ENCODE data around the gene GSE1. TPM values are rescaled to one million over a fixed set of nuclear protein-coding genes. Genes with fewer than 3 reads are reported as not detected.

GSE1 gene
- total RNA-seq, 2 experiments from 2014 or later: 18.4 to 19.8 TPM

GRCh38 chr16:85695196-85696128, 82.3 kb downstream of the GSE1 start:
- POLR2A ChIA-PET: no interaction called here
- Mint-ChIP-seq H3K27me3 (peaks cover 7% of the 10 kb centered on the region), H3K27ac (no peak overlapping the region), H3K36me3 (ENCODE audit: low read depth) (no peaks in the 10 kb centered on the region), H3K4me1 (no peaks in the 10 kb centered on the region), H3K4me3 (no peak overlapping the region), H3K9me3 (no peaks in the 10 kb centered on the region)
- CTCF ChIA-PET: no interaction called here
- no peak for DNase-seq

GRCh38 chr16:85696781-85697180, 83.7 kb downstream of the GSE1 start:
- Mint-ChIP-seq H3K4me1 (no peaks in the 10 kb centered on the region), H3K9me3 (no peaks in the 10 kb centered on the region), H3K4me3 (no peak overlapping the region), H3K27ac (no peak overlapping the region), H3K27me3 (peaks cover 5% of the 10 kb centered on the region), H3K36me3 (ENCODE audit: low read depth) (no peaks in the 10 kb centered on the region)
- POLR2A ChIA-PET: no interaction called here
- DNase-seq: no peak
- CTCF ChIA-PET: interaction anchor here (0.6 kb wide), 1 partner anchor 23 kb away, joined by 3 read pairs; no protein-coding TSS in a partner anchor

GRCh38 chr16:85697431-85697830, 84.3 kb downstream of the GSE1 start:
- ChIA-PET CTCF (no interaction called here), POLR2A (no interaction called here)
- Mint-ChIP-seq H3K4me3 (no peak overlapping the region), H3K27ac (no peak overlapping the region), H3K9me3 (no peaks in the 10 kb centered on the region), H3K27me3 (peaks cover 7% of the 10 kb centered on the region), H3K4me1 (no peaks in the 10 kb centered on the region), H3K36me3 (ENCODE audit: low read depth) (no peaks in the 10 kb centered on the region)
- DNase-seq: no peak

- Mint-ChIP-seq H3K27ac (no peak overlapping the region), H3K36me3 (ENCODE audit: low read depth) (no peaks in the 10 kb centered on the region), H3K27me3 (peaks cover 6% of the 10 kb centered on the region), H3K4me3 (no peak overlapping the region), H3K9me3 (no peaks in the 10 kb centered on the region), H3K4me1 (no peaks in the 10 kb centered on the region)
- no peak for DNase-seq
- CTCF ChIA-PET: no interaction called here
- POLR2A ChIA-PET: interaction anchor here (1.5 kb wide), 1 partner anchor 7 kb away, joined by 3 read pairs; no protein-coding TSS in a partner anchor
These were observed 85.4 kb downstream of the GSE1 start for GRCh38 chr16:85698459-85698891.

GRCh38 chr16:85698935-85699558, 85.9 kb downstream of the GSE1 start:
- no peak overlapping the region for H3K4me3 Mint-ChIP-seq
- no peak for DNase-seq
- POLR2A ChIA-PET: interaction anchor here (1.5 kb wide), 1 partner anchor 8 kb away, joined by 3 read pairs; no protein-coding TSS in a partner anchor
- H3K36me3 Mint-ChIP-seq (ENCODE audit: low read depth): no peaks in the 10 kb centered on the region
- H3K9me3 Mint-ChIP-seq: no peaks in the 10 kb centered on the region
- CTCF ChIA-PET: no interaction called here
- peaks cover 5% of the 10 kb centered on the region for H3K27me3 Mint-ChIP-seq
- no peaks in the 10 kb centered on the region for H3K4me1 Mint-ChIP-seq
- no peak overlapping the region for H3K27ac Mint-ChIP-seq

GRCh38 chr16:85699628-85700027, 86.5 kb downstream of the GSE1 start:
- no peak overlapping the region for H3K4me3 Mint-ChIP-seq
- H3K36me3 Mint-ChIP-seq (ENCODE audit: low read depth): no peaks in the 10 kb centered on the region
- H3K27me3 Mint-ChIP-seq: peaks cover 5% of the 10 kb centered on the region
- no peak overlapping the region for H3K27ac Mint-ChIP-seq
- no peaks in the 10 kb centered on the region for H3K9me3 Mint-ChIP-seq
- no peaks in the 10 kb centered on the region for H3K4me1 Mint-ChIP-seq
- CTCF ChIA-PET: no interaction called here
- POLR2A ChIA-PET: interaction anchor here (1.5 kb wide), 1 partner anchor 9 kb away, joined by 3 read pairs; no protein-coding TSS in a partner anchor
- DNase-seq: no peak

- Mint-ChIP-seq H3K4me1 (no peaks in the 10 kb centered on the region), H3K4me3 (no peak overlapping the region), H3K36me3 (ENCODE audit: low read depth) (no peaks in the 10 kb centered on the region), H3K27me3 (peaks cover 3% of the 10 kb centered on the region), H3K9me3 (no peaks in the 10 kb centered on the region), H3K27ac (no peak overlapping the region)
- no peak for DNase-seq
- ChIA-PET POLR2A (no interaction called here), CTCF (interaction anchor here (0.7 kb wide), 1 partner anchor 909 kb away, joined by 3 read pairs; no protein-coding TSS in a partner anchor)
These were observed 90.9 kb downstream of the GSE1 start for GRCh38 chr16:85704011-85704410.

- H3K9me3 Mint-ChIP-seq: no peaks in the 10 kb centered on the region
- CTCF ChIA-PET: no interaction called here
- H3K27me3 Mint-ChIP-seq: peaks cover 3% of the 10 kb centered on the region
- H3K36me3 Mint-ChIP-seq (ENCODE audit: low read depth): no peaks in the 10 kb centered on the region
- H3K4me3 Mint-ChIP-seq: no peak overlapping the region
- no peaks in the 10 kb centered on the region for H3K4me1 Mint-ChIP-seq
- no peak for DNase-seq
- POLR2A ChIA-PET: no interaction called here
- H3K27ac Mint-ChIP-seq: no peak overlapping the region
These were observed 92.1 kb downstream of the GSE1 start for GRCh38 chr16:85704900-85705846.

- POLR2A ChIA-PET: no interaction called here
- DNase-seq: no peak
These were observed 93.4 kb downstream of the GSE1 start for GRCh38 chr16:85706449-85707034.

GRCh38 chr16:85707528-85708095, 94.5 kb downstream of the GSE1 start:
- Mint-ChIP-seq H3K36me3 (ENCODE audit: low read depth) (no peaks in the 10 kb centered on the region), H3K4me3 (no peak overlapping the region), H3K9me3 (peaks cover 2% of the 10 kb centered on the region), H3K27ac (no peak overlapping the region), H3K4me1 (no peaks in the 10 kb centered on the region), H3K27me3 (no peaks in the 10 kb centered on the region)
- CTCF ChIA-PET: no interaction called here
- no peak for DNase-seq
- POLR2A ChIA-PET: no interaction called here

More at GRCh38 chr16:85706449-85707034, 93.4 kb downstream of the GSE1 start:
- H3K4me1 Mint-ChIP-seq: no peaks in the 10 kb centered on the region
- CTCF ChIA-PET: no interaction called here
- no peaks in the 10 kb centered on the region for H3K36me3 Mint-ChIP-seq (ENCODE audit: low read depth)
- H3K27ac Mint-ChIP-seq: no peak overlapping the region
- no peaks in the 10 kb centered on the region for H3K9me3 Mint-ChIP-seq
- no peak overlapping the region for H3K4me3 Mint-ChIP-seq
- H3K27me3 Mint-ChIP-seq: peaks cover 3% of the 10 kb centered on the region

- Mint-ChIP-seq H3K9me3 (peaks cover 2% of the 10 kb centered on the region), H3K27me3 (no peaks in the 10 kb centered on the region), H3K27ac (no peak overlapping the region), H3K4me3 (no peak overlapping the region), H3K36me3 (ENCODE audit: low read depth) (no peaks in the 10 kb centered on the region), H3K4me1 (no peaks in the 10 kb centered on the region)
- ChIA-PET POLR2A (no interaction called here), CTCF (interaction anchor here (1.4 kb wide), 1 partner anchor 9 kb away, joined by 4 read pairs; no protein-coding TSS in a partner anchor)
- DNase-seq: no peak
These were observed 95.2 kb downstream of the GSE1 start for GRCh38 chr16:85708338-85708737.

Measured in activated CD4-positive, alpha-beta memory T cell treated with anti-CD3 and anti-CD28 coated beads, Interleukin-2, amount 10 ng/mL, durations not matched to agents 7 days and 5 days (primary cell).